GM18502 (cell line): ENCODE data around the gene KRTAP5-9.
A peak's percentile ranks its signal among the peaks of the same experiment; 100 is the strongest.
"Not testable (repeated sequence)": the region's sequence is repeated elsewhere in the genome, so short reads cannot be mapped to it uniquely, and the experiment has no call there.

Experiments used
- ATAC-seq: cut with Tn5 transposase; IDR thresholded peaks from one replicate; pipeline ENCODE4 v1.9.1; 2021; ENCODE audit warnings: mild to moderate bottlenecking; ENCODE audit not compliant: unreplicated experiment, poor library complexity

KRTAP5-9 gene

GRCh38 chr11:71532036-71532610 is 16.1 kb upstream of the KRTAP5-9 start:
- ATAC-seq: no peak

- not testable (repeated sequence) for ATAC-seq
These were observed 13.3 kb upstream of the KRTAP5-9 start for GRCh38 chr11:71534711-71535608.

- ATAC-seq: no peak
These were observed 12.4 kb upstream of the KRTAP5-9 start for GRCh38 chr11:71535825-71536224.

- ATAC-seq: no peak
These were observed 10.7 kb upstream of the KRTAP5-9 start for GRCh38 chr11:71537537-71537936.

GRCh38 chr11:71537977-71538665 is 10.1 kb upstream of the KRTAP5-9 start, which contains the start of gene KRTAP5-8:
TSS of gene KRTAP5-8 (plus strand) at chr11:71538025. CDS start at chr11:71538056, 31 bp downstream.
- not testable (repeated sequence) for ATAC-seq

GRCh38 chr11:71538666-71538990 is 9.6 kb upstream of the KRTAP5-9 start:
- ATAC-seq: no peak

GRCh38 chr11:71539017-71539416 is 9.2 kb upstream of the KRTAP5-9 start:
- no peak for ATAC-seq

- not testable (repeated sequence) for ATAC-seq
These were observed 8.2 kb upstream of the KRTAP5-9 start for GRCh38 chr11:71539971-71540370.

GRCh38 chr11:71540521-71541304 is 7.5 kb upstream of the KRTAP5-9 start:
- peak; percentile 58 for ATAC-seq

GRCh38 chr11:71542382-71542781 is 5.8 kb upstream of the KRTAP5-9 start:
- ATAC-seq: no peak

- ATAC-seq: no peak
These were observed 5.1 kb upstream of the KRTAP5-9 start for GRCh38 chr11:71542879-71543777.

- no peak for ATAC-seq
These were observed 4.4 kb upstream of the KRTAP5-9 start for GRCh38 chr11:71543866-71544265.

GRCh38 chr11:71544525-71545214 is 3.5 kb upstream of the KRTAP5-9 start:
- no peak for ATAC-seq

GRCh38 chr11:71545405-71545966 is 2.7 kb upstream of the KRTAP5-9 start:
- no peak for ATAC-seq

GRCh38 chr11:71548716-71549151 is 514 bp downstream of the KRTAP5-9 start:
- no peak for ATAC-seq

GRCh38 chr11:71551711-71552110 is 3.5 kb downstream of the KRTAP5-9 start:
- ATAC-seq: no peak

- ATAC-seq: no peak
These were observed 6.8 kb downstream of the KRTAP5-9 start for GRCh38 chr11:71554996-71555395.

GRCh38 chr11:71555508-71555907 is 7.3 kb downstream of the KRTAP5-9 start:
- ATAC-seq: no peak
